Activated CD4-positive, alpha-beta T cell treated with anti-CD3 and anti-CD28 coated beads for 4 hours (primary cell): ENCODE data around the gene GREB1L.

Experiments
- DNase-seq, 2 donors: peaks; one replicate each; pipeline ENCODE4 v3.0.0-alpha.2; 2020

The GREB1L gene

DNA sequence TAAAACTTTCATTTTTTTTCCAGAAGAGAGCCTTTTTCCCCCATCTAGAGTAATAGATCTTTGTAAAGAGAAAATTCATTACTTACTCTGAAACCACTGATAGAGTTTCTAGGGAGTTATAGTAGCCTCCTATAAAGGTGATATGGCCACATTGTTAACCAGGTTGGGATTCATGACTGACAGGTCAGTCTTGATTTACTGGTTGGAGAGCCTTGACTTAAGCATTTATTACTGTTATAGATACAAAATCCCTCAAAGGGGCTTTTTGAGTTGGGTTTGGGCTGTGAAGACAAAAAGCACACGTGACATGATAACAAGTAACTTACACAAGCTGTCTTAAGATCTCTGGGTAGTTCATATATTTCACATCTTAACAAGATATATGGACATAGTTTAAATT lies 141.0 kb downstream of the GREB1L start:
- no peak for DNase-seq

DNA sequence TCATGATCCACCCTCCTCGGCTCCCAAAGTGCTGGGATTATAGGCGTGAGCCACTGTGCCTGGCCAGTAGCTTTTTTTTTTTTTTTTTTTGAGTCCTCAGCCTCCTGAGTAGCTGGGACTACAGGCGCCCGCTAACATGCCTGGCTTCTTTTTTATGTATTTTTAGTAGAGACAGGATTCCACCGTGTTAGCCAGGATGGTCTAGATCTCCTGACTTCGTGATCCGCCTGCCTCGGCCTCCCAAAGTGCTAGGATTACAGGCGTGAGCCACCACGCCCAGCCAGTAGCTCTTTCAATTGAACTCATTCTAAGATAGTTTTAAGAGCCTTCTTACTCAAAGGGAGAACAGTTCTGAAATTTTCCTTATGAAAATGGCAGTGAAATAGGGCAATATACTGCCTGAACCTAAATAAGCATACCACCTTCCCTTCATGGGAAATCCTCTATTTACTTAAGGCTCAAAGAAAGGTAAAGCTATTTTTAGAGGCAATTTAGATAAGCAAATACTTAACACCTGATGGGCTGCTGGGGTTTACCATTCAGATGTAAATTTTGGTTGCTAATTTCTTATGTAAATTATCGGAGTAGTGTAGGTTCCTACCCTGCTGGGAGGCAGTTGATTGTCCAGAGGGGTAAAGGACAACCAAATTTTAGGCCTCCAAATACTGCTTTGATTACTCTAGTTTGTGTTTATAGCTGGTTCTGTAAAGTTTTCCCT lies 144.7 kb downstream of the GREB1L start:
- DNase-seq: no peak

DNA sequence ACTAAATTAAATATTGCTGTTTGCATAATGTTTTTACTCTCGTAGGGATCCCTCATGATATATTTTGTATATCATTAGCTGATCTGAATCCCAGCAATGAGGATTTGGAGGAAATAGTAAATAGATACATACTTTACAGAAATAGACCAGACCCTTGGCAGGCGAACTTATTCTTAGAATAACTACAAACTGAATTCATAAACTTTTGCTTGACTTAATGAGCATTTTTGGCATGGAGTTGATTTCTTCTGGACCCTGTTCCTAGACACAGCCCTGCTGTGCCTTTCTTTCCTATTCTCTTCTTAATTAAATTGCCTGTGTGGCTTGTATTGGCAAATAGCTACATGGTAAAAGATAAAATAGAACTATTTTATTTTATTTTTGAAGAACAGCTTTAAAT lies 145.9 kb downstream of the GREB1L start:
- no peak for DNase-seq

DNA sequence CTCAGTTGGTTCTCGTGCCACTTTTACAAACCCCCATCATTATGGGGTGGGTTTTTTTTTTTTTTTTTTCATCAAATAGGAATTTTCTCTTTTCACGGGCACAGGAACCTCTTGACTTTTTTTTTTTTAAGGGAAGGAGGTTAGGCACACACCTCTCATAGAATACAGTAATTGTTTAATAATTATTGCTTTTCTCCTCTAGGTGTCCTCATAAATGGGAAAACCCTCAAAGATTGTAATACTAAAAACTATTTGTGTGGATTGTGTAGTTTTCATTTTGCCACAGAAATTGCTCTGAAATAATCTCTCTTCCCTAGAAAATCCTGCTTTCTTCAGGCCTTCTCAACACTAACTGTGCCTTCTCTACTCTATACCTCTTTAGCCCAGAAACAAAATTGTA lies 147.3 kb downstream of the GREB1L start:
- DNase-seq: no peak

DNA sequence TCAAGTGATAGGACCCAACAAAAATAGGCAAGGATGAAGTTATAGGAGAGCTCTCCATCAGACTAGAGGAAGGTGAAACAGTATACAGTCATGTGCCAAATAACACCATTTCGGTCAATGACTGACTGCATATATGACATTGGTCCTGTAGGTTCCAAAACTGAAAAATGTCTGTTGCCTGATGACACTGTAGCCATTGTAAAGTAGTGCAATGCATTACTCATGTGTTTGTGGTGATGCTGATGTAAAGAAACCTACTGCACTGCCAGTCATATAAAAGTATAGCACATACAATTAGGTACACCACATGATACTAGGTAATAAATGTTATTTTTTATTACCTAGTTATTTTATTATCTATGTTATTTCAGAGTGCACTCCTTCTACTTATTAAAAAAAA lies 147.9 kb downstream of the GREB1L start:
- no peak for DNase-seq

DNA sequence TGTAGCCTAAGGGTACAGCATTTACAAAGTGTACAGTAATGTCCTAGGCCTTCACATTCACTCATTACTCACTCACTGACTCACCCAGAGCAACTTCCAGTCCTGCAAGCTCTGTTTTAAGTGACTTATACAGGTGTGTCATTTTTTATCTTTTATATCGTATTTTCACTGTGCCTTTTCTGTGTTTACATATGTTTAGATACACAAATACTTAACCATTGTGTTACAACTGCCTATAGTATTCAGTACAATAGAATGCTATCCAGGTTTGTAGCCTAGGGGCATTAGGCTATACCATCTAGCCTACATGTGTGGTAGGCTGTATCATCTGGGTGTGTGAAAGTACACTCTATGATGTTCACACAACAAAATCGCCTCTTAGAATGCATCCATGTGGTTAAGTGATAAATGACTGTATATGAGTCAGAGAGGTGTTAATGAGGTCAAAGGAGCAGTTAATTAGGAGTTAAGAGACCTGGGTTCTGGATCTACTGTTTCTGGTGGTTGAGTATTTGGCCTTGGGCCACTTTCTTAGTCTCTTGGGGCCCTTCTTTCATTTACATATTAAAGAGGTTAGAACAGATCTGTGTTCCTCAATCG lies 149.1 kb downstream of the GREB1L start:
- DNase-seq: no peak

DNA sequence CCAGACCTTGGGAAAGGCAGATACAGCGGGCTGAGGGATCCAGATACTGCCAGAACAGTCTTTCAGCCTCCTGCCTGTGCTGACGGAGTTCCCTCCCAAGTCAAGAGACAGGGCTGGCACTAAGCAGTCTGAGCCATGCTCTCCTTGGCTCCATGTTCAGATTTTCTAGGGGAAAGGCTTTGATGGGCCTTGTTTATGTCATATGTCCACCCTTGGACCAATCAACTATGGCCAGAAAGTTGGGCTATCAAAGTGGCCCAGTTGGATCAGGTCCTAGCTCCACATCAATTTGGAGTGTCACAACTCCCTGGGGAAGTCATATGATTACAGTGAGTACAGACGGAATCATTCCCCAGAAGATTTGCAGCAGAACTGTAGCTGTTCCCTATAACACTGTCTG lies 152.0 kb downstream of the GREB1L start:
- DNase-seq: no peak

DNA sequence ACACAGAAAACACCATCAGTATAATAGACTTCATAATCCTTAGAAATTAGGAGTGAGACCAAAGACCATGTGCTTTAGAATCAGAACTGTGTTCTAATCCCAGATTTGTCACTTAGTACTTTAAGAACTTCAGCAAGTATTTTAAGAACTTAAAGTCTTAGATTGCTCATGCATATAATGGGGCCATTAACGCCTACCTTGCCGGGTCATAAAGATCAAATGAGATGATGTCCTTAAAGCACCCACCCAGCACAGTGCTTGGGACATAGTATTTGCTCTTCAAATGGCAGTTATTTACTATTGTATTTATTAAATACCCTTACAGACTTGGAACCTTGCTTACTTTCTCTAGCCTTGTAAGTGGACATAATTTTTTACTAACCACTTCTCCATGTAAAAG lies 156.1 kb downstream of the GREB1L start:
- DNase-seq: no peak

DNA sequence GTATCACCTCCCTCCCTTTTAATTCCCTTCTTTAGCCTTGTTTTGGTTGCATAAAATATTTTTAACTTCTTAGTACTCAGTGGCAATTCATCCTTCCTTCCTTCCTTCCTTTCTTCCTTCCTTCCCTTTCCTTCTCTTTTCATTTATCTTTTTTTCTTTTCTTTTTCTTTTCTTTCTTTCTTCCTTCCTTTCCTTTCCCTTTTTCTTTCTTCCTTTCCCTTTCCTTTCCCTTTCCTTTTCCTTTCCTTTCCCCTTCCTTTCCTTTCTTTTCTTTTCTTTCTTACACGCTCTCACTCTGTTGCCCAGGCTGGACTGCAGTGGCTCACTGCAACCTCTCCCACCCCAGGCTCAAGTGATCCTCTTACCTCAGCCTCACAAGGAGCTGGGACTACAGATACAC lies 160.2 kb downstream of the GREB1L start:
- DNase-seq: no peak

DNA sequence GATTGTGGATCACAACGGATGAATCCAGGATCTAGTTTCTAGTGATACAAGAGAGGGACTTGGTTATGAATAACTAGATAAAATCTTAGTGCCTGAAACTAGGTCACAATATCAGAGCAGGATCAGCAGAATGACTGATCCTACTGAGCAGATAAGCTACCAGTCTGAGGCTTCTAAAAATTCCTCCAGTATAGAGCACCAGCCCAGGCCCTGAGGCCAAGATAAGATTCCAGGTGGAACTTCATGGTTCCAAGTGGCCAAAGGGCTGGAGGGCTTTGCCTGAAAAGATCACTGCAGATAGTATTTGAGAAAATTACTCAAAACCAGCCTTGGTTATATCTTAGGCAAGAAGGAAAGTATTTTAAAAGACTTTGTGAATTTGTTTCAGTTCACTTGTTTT lies 162.4 kb downstream of the GREB1L start:
- no peak for DNase-seq

DNA sequence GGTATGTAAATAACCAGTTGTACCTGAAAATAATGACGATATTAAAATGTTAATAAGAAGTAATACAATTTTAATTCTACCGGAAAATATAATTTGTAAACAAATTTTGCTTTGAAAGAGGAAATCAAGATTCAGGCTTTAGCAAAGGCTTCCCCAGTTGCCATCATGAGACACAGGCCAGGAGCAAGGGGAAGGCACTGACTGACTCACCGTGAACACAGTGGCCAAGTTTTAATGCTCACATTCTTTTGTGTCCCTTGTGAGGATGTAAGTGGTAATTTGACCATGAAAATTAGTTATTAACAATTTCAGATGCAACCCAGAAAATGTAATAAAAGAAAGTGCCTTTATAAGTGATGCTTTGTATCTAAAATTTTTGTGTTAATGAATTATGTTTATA lies 164.1 kb downstream of the GREB1L start:
- DNase-seq: no peak

DNA sequence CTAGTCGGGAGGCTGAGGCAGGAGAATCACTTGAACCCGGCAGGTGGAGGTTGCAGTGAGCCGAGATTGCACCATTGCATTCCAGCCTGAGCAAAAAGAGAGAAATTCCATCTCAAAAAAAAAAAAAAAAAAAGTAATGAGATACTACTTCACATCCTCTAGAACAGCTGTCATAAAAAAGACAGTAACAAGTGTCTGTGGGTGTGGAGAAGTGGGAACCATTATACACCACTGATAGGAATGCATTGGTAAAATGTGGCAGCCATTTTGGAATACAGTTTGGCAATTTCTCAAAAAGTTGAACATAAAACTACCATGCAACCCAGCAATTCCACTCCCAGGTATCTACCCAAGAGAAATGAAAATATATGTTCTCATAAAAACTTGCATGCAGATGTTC lies 166.6 kb downstream of the GREB1L start:
- no peak for DNase-seq

DNA sequence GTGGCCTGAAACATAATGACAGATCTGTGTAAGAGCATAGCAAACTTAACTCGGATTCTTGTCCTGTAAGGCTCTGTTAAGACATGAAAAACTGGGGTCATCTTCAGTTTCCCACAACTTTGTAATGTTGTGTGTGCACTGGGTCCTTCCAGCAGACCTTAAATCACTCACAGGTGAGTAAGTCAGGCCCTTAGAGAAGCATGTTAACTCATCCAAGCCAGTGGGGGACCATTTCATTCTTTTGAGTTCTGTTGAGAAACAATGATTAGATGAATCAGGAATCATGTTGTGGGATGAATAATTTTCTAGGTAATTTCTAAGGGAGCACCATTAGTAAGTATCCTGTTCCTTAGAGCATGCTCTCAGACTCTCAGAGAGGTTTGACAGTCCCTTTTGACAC lies 191.4 kb downstream of the GREB1L start:
- no peak for DNase-seq

DNA sequence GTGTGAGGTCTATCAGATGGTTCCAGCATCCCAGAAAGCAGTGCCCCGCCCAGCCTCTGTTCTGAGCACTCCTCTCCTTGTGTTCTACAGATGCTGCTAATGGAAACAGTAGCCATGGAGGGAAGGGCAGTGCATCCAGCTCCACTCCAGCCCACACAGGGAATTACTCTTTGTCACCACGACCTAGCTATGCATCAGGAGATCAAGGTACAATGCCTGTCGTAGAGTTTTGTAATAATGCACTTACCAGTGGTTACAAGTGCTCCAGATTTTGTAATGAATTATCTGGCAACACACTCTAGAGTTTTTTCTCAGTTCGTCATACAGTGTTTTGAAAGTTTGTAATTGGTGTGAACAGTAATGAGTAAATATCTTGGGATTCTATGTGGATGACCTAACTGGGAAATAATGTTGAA lies 197.4 kb downstream of the GREB1L start:
- no peak for DNase-seq

DNA sequence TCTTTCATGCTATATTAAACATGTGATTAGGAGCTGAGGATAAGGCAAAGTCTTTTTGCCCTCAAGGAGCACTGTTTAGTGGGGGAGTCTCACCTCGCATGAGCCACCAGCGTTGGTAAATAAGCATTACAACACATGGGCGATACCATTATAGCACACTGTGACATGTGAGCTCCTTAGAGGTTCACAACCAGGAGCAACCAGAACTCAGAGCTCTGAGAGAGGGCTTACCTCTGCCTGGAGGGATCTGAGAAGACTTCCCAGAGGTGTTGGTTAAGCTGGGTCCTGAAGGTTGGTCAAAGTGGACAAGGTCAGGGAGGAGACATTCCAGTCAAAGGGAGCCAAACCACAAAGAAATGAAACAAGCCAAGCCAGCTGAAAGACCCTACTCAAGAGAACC lies 199.6 kb downstream of the GREB1L start:
- no peak for DNase-seq

DNA sequence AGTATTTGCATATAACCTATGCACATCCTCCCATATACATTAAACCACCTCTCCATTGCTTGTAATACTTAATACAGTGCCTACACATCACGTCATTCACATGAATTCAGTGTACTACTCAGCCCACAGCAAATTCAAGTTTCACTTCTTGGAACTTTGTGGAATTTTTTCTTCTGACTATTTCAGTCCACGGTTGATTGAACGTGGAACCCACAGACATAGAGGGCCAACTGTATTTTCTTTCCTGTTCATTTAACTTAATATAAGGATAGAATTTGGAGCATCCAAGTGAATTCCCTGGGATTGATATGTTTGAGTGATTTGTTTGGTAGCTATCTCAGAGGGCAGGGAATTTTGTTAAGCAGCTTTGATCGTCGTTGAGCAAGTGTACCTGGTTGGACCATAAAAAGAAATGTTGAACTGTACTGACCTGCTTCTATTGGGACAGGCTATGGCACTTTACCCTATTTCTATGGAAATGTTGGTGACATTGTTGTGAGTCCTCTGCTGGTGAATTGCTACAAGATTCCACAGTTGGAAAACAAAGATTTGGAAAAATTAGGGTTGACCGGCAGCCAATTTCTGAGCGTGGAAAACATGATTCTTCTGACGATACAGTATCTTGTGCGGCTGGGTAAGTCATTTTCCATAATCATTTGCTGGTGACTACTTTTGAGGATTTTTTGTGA lies 201.9 kb downstream of the GREB1L start:
- no peak for DNase-seq

DNA sequence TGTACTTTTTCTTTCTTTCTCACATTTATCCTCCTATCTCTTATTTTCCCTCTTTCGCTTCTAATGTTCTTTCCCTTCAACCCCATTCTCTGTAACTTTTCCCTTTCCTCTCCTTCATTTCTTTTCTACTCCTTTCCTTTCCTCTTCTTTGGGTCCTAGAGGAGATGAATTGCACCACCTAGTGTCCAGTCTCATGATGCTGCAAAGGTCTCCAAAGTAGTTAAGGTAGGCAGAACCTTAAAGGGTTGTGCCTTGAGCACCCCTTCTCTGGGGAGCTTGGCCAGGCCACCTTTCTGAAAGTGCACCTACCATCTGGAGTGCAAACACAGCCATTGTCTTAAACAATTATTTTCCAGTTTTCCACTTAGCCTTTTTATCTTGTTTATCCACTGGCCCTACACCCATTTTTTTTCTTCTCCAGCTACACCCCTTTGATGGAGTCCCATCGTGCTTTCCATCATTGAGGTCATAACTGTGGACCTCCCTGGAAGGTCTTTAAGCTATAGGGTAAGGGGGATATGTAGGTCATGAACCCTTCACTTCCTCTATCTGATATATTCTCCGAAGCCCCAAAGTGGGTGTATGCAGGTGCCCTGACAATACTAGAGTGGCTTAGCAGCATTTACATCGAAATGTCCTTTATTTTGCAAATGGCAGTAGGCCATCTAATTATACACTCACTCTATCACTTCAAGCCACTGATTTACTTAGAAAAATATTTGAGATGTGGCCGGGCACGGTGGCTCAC lies 202.6 kb downstream of the GREB1L start:
- no peak for DNase-seq

DNA sequence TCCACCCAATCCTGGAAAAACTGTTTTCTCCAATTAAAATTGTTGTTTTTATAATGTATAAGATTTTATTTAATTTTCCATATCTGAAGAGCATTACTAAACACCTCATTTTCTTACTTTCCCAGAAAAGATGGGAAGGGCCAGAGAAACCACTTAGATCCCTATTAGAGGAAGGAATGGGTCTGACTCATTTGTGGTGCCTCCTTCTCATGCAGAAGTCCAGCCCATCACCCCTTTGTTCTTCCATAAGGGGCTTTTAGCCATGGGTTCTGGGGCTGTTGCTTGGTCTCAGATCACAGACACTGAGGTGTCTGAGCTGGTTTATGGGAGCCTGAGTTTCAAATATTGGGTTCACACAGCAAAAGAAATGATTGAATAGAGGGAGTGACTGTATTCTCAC lies 206.3 kb downstream of the GREB1L start:
- DNase-seq: no peak

DNA sequence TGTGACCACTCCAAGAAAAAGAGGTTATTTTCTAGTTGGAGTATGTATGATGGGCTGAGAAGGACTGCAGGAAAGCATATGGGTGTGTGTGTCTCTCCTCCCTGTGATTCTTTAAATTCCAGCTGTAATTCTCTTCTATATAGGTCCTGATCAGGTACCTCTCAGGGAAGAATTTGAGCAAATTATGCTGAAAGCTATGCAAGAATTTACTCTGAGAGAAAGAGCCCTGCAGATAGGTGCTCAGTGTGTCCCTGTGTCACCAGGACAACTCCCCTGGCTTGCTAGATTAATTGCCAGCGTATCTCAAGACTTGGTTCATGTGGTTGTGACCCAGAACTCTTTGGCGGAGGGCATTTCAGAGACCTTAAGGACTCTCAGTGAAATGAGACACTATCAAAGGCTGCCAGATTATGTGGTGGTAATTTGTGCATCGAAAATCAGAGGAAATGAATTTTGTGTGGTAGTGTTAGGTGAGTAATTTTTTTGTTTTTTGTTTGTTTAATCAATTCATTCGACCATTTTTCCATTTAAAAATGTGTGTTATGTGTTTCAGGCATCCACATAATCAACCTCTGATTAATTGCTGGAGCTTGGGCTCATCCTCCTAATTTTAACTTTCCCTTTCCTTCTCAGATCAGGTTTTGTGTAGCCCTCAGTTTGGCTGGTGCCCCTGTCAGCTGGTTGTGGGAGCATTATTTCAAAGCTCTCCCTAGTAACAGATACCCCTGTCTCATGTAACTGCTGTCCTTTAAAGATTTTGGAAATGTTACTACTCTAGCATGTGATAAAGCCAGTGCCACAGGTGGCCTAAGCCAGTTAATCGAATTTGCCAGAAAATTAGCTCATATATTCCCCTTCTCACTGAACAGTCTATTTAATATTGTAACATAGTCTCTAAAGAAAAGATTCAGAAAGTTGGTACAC lies 207.6 kb downstream of the GREB1L start:
- DNase-seq: no peak

DNA sequence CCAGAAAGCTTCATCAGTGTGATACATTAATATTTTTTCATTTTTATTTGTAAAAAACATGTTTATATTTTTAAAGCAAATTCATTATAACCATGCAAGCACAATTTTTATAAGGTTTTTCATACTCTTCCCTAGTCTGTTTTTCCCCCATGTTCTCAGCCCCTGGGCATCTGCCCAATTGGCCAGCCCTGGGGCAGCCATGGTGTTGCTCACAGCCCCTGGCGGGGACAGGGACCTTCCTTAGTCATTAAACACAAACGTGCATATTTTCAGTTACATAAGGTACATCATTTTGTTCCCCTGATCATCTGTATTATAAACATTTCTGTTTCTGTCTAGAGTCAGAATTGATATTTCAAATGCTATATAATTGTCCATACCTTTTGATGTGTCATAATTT lies 208.5 kb downstream of the GREB1L start:
- DNase-seq: no peak

DNA sequence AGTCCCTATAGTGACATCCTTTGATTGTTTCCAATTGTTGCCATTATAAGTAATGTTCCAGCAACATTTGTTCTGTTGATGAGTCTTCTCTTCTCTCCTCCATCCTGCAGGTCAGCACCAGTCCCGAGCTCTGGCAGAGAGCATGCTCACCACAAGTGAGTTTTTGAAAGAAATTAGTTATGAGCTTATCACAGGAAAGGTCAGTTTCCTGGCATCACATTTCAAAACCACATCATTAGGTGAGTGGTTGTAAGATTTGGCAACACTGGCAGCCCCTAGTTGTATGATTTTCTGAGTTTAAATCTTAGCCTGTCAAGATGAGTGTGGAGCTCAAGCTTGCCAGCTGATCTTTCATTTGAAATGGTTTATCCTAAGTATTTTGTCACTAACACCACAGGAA lies 208.9 kb downstream of the GREB1L start:
- DNase-seq: no peak

DNA sequence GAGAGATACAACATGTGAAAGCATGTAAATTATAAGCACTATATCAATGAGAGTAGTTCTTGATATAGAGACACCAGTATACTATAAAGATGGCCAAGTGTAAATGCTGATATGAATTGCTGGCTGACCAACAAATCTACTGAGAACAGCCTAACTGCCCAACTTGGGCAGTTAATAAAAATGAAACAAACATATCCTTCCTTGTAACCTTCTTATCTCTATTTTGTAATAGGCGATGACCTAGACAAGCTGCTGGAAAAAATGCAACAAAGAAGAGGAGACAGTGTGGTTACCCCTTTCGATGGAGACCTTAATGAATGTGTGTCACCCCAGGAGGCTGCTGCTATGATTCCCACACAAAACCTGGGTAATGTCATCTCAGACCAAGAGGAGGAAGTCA lies 209.8 kb downstream of the GREB1L start:
- no peak for DNase-seq
